H9 (cell line): ENCODE data around the gene SPATA20. TPM values are rescaled to one million over a fixed set of nuclear protein-coding genes. Genes with fewer than 3 reads are reported as not detected.

Experiments
- DNase-seq: peaks from one replicate; pipeline ENCODE4 v3.0.0-alpha.2; 2017
- H2AFZ ChIP-seq: one replicate; pipeline ENCODE4 v1.6.1; 2013; ENCODE audit warnings: mild to moderate bottlenecking, low read length, control low read depth, moderate library complexity
- H2AK5ac ChIP-seq: 2 replicates; pipeline ENCODE4 v1.6.1; 2013; ENCODE audit warnings: low read length, control low read depth, mixed read lengths; ENCODE audit not compliant: insufficient read length
- H2BK120ac ChIP-seq: one replicate; pipeline ENCODE4 v1.6.1; 2013; ENCODE audit warnings: low read depth, mild to moderate bottlenecking, low read length, control low read depth, inconsistent platforms; ENCODE audit not compliant: poor library complexity, severe bottlenecking
- H2BK12ac ChIP-seq: 2 replicates; pipeline ENCODE4 v1.6.1; 2013; ENCODE audit warnings: low read length, control low read depth, mixed read lengths, low read depth; ENCODE audit not compliant: insufficient read length
- H2BK15ac ChIP-seq: 2 replicates; pipeline ENCODE4 v1.6.1; 2013; ENCODE audit warnings: low read depth, low read length, control low read depth
- H2BK20ac ChIP-seq: one replicate; pipeline ENCODE4 v1.6.1; 2013; ENCODE audit warnings: low read depth, mild to moderate bottlenecking, low read length, control low read depth, inconsistent platforms; ENCODE audit not compliant: poor library complexity, severe bottlenecking
- H2BK5ac ChIP-seq: 2 replicates; pipeline ENCODE4 v1.6.1; 2013; ENCODE audit warnings: low read length, control low read depth, mixed read lengths; ENCODE audit not compliant: insufficient read length
- H3K14ac ChIP-seq: 2 replicates; pipeline ENCODE4 v1.6.1; 2013; ENCODE audit warnings: low read length, control low read depth; ENCODE audit not compliant: insufficient read depth
- H3K18ac ChIP-seq: 2 replicates; pipeline ENCODE4 v1.6.1; 2013; ENCODE audit warnings: low read depth, mild to moderate bottlenecking, mixed read lengths, low read length, control low read depth; ENCODE audit not compliant: insufficient read length
- H3K23ac ChIP-seq: 2 replicates; pipeline ENCODE4 v1.6.1; 2013; ENCODE audit warnings: low read length, control low read depth, mixed read lengths, low read depth; ENCODE audit not compliant: insufficient read length
- H3K23me2 ChIP-seq: 2 replicates; pipeline ENCODE4 v1.6.1; 2013; ENCODE audit warnings: low read depth, mild to moderate bottlenecking, mixed read lengths, low read length, control low read depth; ENCODE audit not compliant: insufficient read length, poor library complexity, severe bottlenecking
- H3K27ac ChIP-seq: 2 replicates; pipeline ENCODE4 v1.5.1; 2013; ENCODE audit warnings: low read length, control low read depth, mixed read lengths, low read depth; ENCODE audit not compliant: insufficient read length
- H3K27me3 ChIP-seq: 2 replicates; pipeline ENCODE4 v1.6.1; 2013; ENCODE audit warnings: low read length, control low read depth, inconsistent platforms; ENCODE audit not compliant: insufficient read depth
- H3K4ac ChIP-seq: 2 replicates; pipeline ENCODE4 v1.6.1; 2013; ENCODE audit warnings: low read depth, mild to moderate bottlenecking, control low read depth, inconsistent platforms, low read length, moderate library complexity
- H3K4me1 ChIP-seq: 2 replicates; pipeline ENCODE4 v1.6.1; 2013; ENCODE audit warnings: low read length, control low read depth, inconsistent platforms; ENCODE audit not compliant: insufficient read depth
- H3K4me2 ChIP-seq: 2 replicates; pipeline ENCODE4 v1.6.1; 2013; ENCODE audit warnings: low read length, control low read depth, mixed read lengths; ENCODE audit not compliant: insufficient read length, insufficient read depth
- H3K56ac ChIP-seq: 2 replicates; pipeline ENCODE4 v1.6.1; 2013; ENCODE audit warnings: low read depth, mild to moderate bottlenecking, mixed read lengths, low read length, control low read depth; ENCODE audit not compliant: insufficient read length
- H3K79me1 ChIP-seq: 2 replicates; pipeline ENCODE4 v1.6.1; 2013; ENCODE audit warnings: low read depth, mild to moderate bottlenecking, moderate library complexity, low read length, control low read depth, inconsistent platforms; ENCODE audit not compliant: insufficient read depth, poor library complexity, severe bottlenecking
- H3K79me2 ChIP-seq: 2 replicates; pipeline ENCODE4 v1.6.1; 2013; ENCODE audit warnings: low read length, control low read depth, inconsistent platforms; ENCODE audit not compliant: insufficient read depth
- H3K9ac ChIP-seq: 2 replicates; pipeline ENCODE4 v1.6.1; 2013; ENCODE audit warnings: low read length, control low read depth, mixed read lengths; ENCODE audit not compliant: insufficient read length; ENCODE audit errors: extremely low read depth
- H3K9me3 ChIP-seq: one replicate; pipeline ENCODE4 v1.6.1; 2013; ENCODE audit warnings: low read depth, low read length, inconsistent platforms; ENCODE audit not compliant: control insufficient read depth
- H3T11ph ChIP-seq: one replicate; pipeline ENCODE4 v1.6.1; 2013; ENCODE audit warnings: mild to moderate bottlenecking, low read length, control low read depth, inconsistent platforms
- H4K20me1 ChIP-seq: one replicate; pipeline ENCODE4 v1.6.1; 2013; ENCODE audit not compliant: control insufficient read depth, insufficient read length, insufficient read depth
- H4K5ac ChIP-seq: 2 replicates; pipeline ENCODE4 v1.6.1; 2013; ENCODE audit warnings: low read depth, mild to moderate bottlenecking, mixed read lengths, low read length, control low read depth; ENCODE audit not compliant: insufficient read length
- H4K8ac ChIP-seq: replicated peaks from 2 replicates; pipeline ENCODE4 v1.6.1; 2013; ENCODE audit warnings: low read length, control low read depth, mixed read lengths, low read depth; ENCODE audit not compliant: insufficient read length
- H4K91ac ChIP-seq: 2 replicates; pipeline ENCODE4 v1.6.1; 2013; ENCODE audit warnings: low read depth, mild to moderate bottlenecking, moderate library complexity, mixed read lengths, low read length, control low read depth; ENCODE audit not compliant: insufficient read length
- H3K27ac Mint-ChIP-seq, 3 experiments: 2 replicates in 2 of 3; 3 replicates in 1 of 3; pipeline ENCODE4 v1.8.0; 2020 to 2021; ENCODE audit warnings: mixed read lengths in 3 of 3, mild to moderate bottlenecking in 1 of 3, moderate library complexity in 1 of 3
- H3K27me3 Mint-ChIP-seq: 2 replicates; pipeline ENCODE4 v1.8.0; 2021; ENCODE audit warnings: low read depth, mild to moderate bottlenecking, moderate library complexity, mixed read lengths
- H3K36me3 Mint-ChIP-seq, 3 experiments: 2 replicates in 2 of 3; 3 replicates in 1 of 3; pipeline ENCODE4 v1.8.0; 2020 to 2021; ENCODE audit warnings: low read depth in 3 of 3, mixed read lengths in 3 of 3; ENCODE audit not compliant: insufficient read depth in 1 of 3
- H3K4me1 Mint-ChIP-seq, 2 experiments: 2 replicates each; pipeline ENCODE4 v1.8.0; 2020; ENCODE audit warnings: mixed read lengths in 2 of 2
- H3K4me3 Mint-ChIP-seq, 2 experiments: 2 replicates in 1 of 2; 3 replicates in 1 of 2; pipeline ENCODE4 v1.8.0; 2020 to 2021; ENCODE audit warnings: mild to moderate bottlenecking in 2 of 2, mixed read lengths in 2 of 2, moderate library complexity in 1 of 2
- H3K9me3 Mint-ChIP-seq, 2 experiments: 2 replicates in 1 of 2; 3 replicates in 1 of 2; pipeline ENCODE4 v1.8.0; 2020; ENCODE audit warnings: mild to moderate bottlenecking in 2 of 2, mixed read lengths in 2 of 2, moderate library complexity in 1 of 2
- WGBS: extraction: QIAGEN DNeasy Blood & Tissue Kit; methylation state at CpG from one replicate; pipeline ENCODE4 v1.1.7; 2013; ENCODE audit warnings: missing lambda C conversion rate, low lambda C conversion rate, mixed read lengths; ENCODE audit not compliant: insufficient read length; ENCODE audit errors: extremely low coverage; 5-methylcytosine and 5-hydroxymethylcytosine counted together
- total RNA-seq: library from RNA; stranded (reverse); gene quantifications from 2 replicates; pipeline ENCODE4 v1.2.1, GENCODE V29; 2021
- TF ChIP-seq, protein P1 (sequence below): fragments of 200-600 bp; sonication (generic); conservative IDR thresholded peaks from 3 replicates; pipeline ENCODE4 v1.8.0; 2021; ENCODE audit warnings: antibody characterized with exemption, mild to moderate bottlenecking

The SPATA20 gene
- total RNA-seq, 1 experiment from 2014 or later = 23.9 TPM

DNA sequence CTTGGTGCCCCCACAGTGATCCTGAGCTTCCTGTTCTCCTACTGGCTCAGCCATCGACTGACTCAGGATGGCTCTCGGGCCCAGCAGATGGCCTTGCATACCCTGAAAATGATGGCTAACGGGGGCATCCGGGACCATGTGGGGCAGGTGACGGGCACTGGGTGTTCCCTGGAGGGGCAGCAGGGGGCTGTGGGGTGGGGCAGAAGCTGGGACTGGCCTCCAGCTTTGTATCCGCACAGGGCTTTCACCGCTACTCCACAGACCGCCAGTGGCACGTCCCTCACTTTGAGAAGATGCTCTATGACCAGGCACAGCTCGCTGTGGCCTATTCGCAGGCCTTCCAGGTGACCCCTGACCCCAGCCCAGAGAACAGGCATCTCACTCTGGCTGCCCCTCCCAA is 3.0 kb downstream of the SPATA20 start:
- Histone ChIP-seq H3K4ac (no peak overlapping the region), H3K9ac (no peak overlapping the region), H3K27ac (no peak overlapping the region), H3K4me2 (no peak overlapping the region), H3K27me3 (no peaks in the 10 kb centered on the region), H2BK20ac (no peak overlapping the region), H4K5ac (no peak overlapping the region), H2BK12ac (no peak overlapping the region), H3T11ph (no peak overlapping the region), H3K14ac (no peak overlapping the region), H3K23me2 (no peaks in the 10 kb centered on the region), H3K23ac (no peak overlapping the region), H3K18ac (no peak overlapping the region), H3K4me1 (no peaks in the 10 kb centered on the region; the same call in 1 of the 2 replicates), H2AK5ac (no peak overlapping the region), H2BK5ac (no peak overlapping the region), H3K9me3 (no peaks in the 10 kb centered on the region), H3K56ac (no peak overlapping the region), H2BK120ac (no peak overlapping the region), H4K91ac (no peak overlapping the region), H4K20me1 (no peaks in the 10 kb centered on the region), H3K79me1 (no peaks in the 10 kb centered on the region), H3K79me2 (no peaks in the 10 kb centered on the region), H4K8ac (no peak overlapping the region), H2AFZ (no peak overlapping the region), H2BK15ac (no peak overlapping the region)
- Mint-ChIP-seq H3K27ac (no peak overlapping the region), H3K4me3 (no peak overlapping the region), H3K9me3 (no peaks in the 10 kb centered on the region; a peak in 1 of 5 replicates), H3K4me1 (peaks cover 8 to 11% of the 10 kb centered on the region in 2 experiments; a peak in 2 of 4 replicates), H3K27me3 (peaks cover 16% of the 10 kb centered on the region), H3K36me3 (no peaks in the 10 kb centered on the region; a peak in 1 of 7 replicates)
- no CpG with 5 or more reads among the region's 11 CpGs for WGBS
- TF ChIP-seq, protein P1, sequence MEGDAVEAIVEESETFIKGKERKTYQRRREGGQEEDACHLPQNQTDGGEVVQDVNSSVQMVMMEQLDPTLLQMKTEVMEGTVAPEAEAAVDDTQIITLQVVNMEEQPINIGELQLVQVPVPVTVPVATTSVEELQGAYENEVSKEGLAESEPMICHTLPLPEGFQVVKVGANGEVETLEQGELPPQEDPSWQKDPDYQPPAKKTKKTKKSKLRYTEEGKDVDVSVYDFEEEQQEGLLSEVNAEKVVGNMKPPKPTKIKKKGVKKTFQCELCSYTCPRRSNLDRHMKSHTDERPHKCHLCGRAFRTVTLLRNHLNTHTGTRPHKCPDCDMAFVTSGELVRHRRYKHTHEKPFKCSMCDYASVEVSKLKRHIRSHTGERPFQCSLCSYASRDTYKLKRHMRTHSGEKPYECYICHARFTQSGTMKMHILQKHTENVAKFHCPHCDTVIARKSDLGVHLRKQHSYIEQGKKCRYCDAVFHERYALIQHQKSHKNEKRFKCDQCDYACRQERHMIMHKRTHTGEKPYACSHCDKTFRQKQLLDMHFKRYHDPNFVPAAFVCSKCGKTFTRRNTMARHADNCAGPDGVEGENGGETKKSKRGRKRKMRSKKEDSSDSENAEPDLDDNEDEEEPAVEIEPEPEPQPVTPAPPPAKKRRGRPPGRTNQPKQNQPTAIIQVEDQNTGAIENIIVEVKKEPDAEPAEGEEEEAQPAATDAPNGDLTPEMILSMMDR = no peak
- no peak for DNase-seq
